ENCODE results near the gene PSME2.

PSME2 gene

GRCh38 chr14:24146453-24146977 is at the start of gene PSME2:
Gene PSME2 (minus strand): TSS chr14:24146610. CDS start chr14:24146581, 29 bp downstream.
- DNase-seq: peak; percentile 97

GRCh38 chr14:24195186-24196070 is 49.0 kb upstream of the PSME2 start, which contains the start of gene TM9SF1:
Gene TM9SF1 (minus strand): TSS chr14:24195441. CDS start chr14:24195019, 422 bp downstream.
- peak; percentile 90 for DNase-seq

- DNase-seq: no peak
Observed at GRCh38 chr14:24194873-24195185, 48.4 kb upstream of the PSME2 start.

- DNase-seq: no peak
Observed at GRCh38 chr14:24194186-24194872, 47.9 kb upstream of the PSME2 start.

- no peak for DNase-seq
Observed at GRCh38 chr14:24192933-24193332, 46.5 kb upstream of the PSME2 start.

- DNase-seq: no peak
Observed at GRCh38 chr14:24190416-24190815, 44.0 kb upstream of the PSME2 start.

GRCh38 chr14:24189460-24189859 is 43.0 kb upstream of the PSME2 start:
- no peak for DNase-seq

GRCh38 chr14:24189059-24189375 is 42.6 kb upstream of the PSME2 start:
- DNase-seq: no peak

GRCh38 chr14:24188251-24189058 is 42.0 kb upstream of the PSME2 start, which contains the start of gene IPO4:
Gene IPO4 (minus strand): TSS chr14:24188816. CDS start chr14:24188787, 29 bp downstream.
- peak; percentile 97 for DNase-seq

- no peak for DNase-seq
Observed at GRCh38 chr14:24187539-24187915, 41.1 kb upstream of the PSME2 start.

- DNase-seq: no peak
Observed at GRCh38 chr14:24186831-24187538, 40.6 kb upstream of the PSME2 start.

GRCh38 chr14:24185741-24186140 is 39.3 kb upstream of the PSME2 start:
- DNase-seq: no peak

- DNase-seq: no peak
Observed at GRCh38 chr14:24185026-24185425, 38.6 kb upstream of the PSME2 start.

GRCh38 chr14:24184104-24184970 is 37.9 kb upstream of the PSME2 start:
- DNase-seq: no peak

GRCh38 chr14:24183014-24183481 is 36.6 kb upstream of the PSME2 start:
- DNase-seq: no peak

- no peak for DNase-seq
Observed at GRCh38 chr14:24182110-24182882, 35.9 kb upstream of the PSME2 start.

GRCh38 chr14:24181371-24182077 is 35.1 kb upstream of the PSME2 start:
- DNase-seq: no peak

- DNase-seq: no peak
Observed at GRCh38 chr14:24179961-24180796, 33.8 kb upstream of the PSME2 start.
